K562 (cell line): ENCODE data around the gene TMPRSS6. TPM values are rescaled to one million over a fixed set of nuclear protein-coding genes. Genes with fewer than 3 reads are reported as not detected.

Experiments
- ATF3 ChIP-seq, 2 experiments: fragments of 450-650 bp in 1 of 2; sonication (generic) in 1 of 2; formaldehyde crosslinking in 1 of 2; IDR thresholded peaks in 1 of 2; conservative IDR thresholded peaks in 1 of 2; 2 replicates each; pipeline versions ENCODE4 v1.6.1 to v1.8.1; 2016 to 2023; ENCODE audit warnings: mild to moderate bottlenecking in 2 of 2, moderate library complexity in 2 of 2, inconsistent platforms in 1 of 2, missing genetic modification reagents in 1 of 2
- BACH1 ChIP-seq: fragments of 200-800 bp; sonication (Bioruptor generic); IDR thresholded peaks from 2 replicates; pipeline ENCODE4 v1.6.1; 2016; ENCODE audit warnings: missing genetic modification characterization, missing compliant biosample characterization
- COPS2 ChIP-seq: fragments of 450-650 bp; conservative IDR thresholded peaks from 2 replicates; pipeline ENCODE4 v1.6.1; 2016; ENCODE audit warnings: mild to moderate bottlenecking, moderate library complexity
- CTBP1 ChIP-seq: fragments of 450-650 bp; IDR thresholded peaks from 2 replicates; pipeline ENCODE4 v1.6.1; 2016; ENCODE audit warnings: borderline replicate concordance
- EHMT2 ChIP-seq: fragments of 450-650 bp; IDR thresholded peaks from 2 replicates; pipeline ENCODE4 v1.6.1; 2018; ENCODE audit warnings: antibody characterized with exemption
- ELK3 ChIP-seq: fragments of 450-650 bp; formaldehyde crosslinking; IDR thresholded peaks from 2 replicates; pipeline ENCODE4 v1.4.0; 2020; ENCODE audit warnings: mild to moderate bottlenecking
- FOSL1 ChIP-seq: fragments of 200-800 bp; sonication (Bioruptor generic); conservative IDR thresholded peaks from 2 replicates; pipeline ENCODE4 v1.6.1; 2016; ENCODE audit warnings: missing genetic modification characterization, missing compliant biosample characterization
- KAT8 ChIP-seq: fragments of 450-650 bp; IDR thresholded peaks from 2 replicates; pipeline ENCODE4 v1.6.1; 2016; ENCODE audit warnings: low read depth, mild to moderate bottlenecking
- MECOM ChIP-seq: fragments of 250-450 bp; sonication (Bioruptor Pico); IDR thresholded peaks from 2 replicates; pipeline ENCODE4 v1.8.0; 2022; ENCODE audit warnings: inconsistent platforms
- NONO ChIP-seq, 2 experiments: fragments of 200-400 bp in 1 of 2; fragments of 450-650 bp in 1 of 2; formaldehyde crosslinking in 1 of 2; IDR thresholded peaks; 2 replicates each; pipeline ENCODE4 v1.6.1; 2017; ENCODE audit warnings: low read depth in 2 of 2, mild to moderate bottlenecking in 2 of 2, moderate library complexity in 2 of 2, low read length in 1 of 2
- PATZ1 ChIP-seq: fragments of 250-450 bp; sonication (Bioruptor Pico); IDR thresholded peaks from 2 replicates; pipeline ENCODE4 v1.5.0; 2020; ENCODE audit warnings: mild to moderate bottlenecking, borderline replicate concordance
- POLR2AphosphoS5 ChIP-seq: IDR thresholded peaks from 2 replicates; pipeline ENCODE4 v1.6.1; 2011; ENCODE audit warnings: mild to moderate bottlenecking, low read depth, low read length, moderate library complexity; ENCODE audit not compliant: control insufficient read depth, insufficient read depth
- RBM34 ChIP-seq: fragments of 200-400 bp; formaldehyde crosslinking; IDR thresholded peaks from 2 replicates; pipeline ENCODE4 v1.6.1; 2018; ENCODE audit warnings: low read length, borderline replicate concordance; ENCODE audit not compliant: insufficient read depth
- SMAD4 ChIP-seq: fragments of 250-450 bp; sonication (Bioruptor Pico); conservative IDR thresholded peaks from 2 replicates; pipeline ENCODE4 v1.8.0; 2021; ENCODE audit warnings: inconsistent platforms, mild to moderate bottlenecking, moderate library complexity
- SP1 ChIP-seq: sonication (generic); formaldehyde crosslinking; IDR thresholded peaks from 2 replicates; pipeline ENCODE4 v1.8.1; 2022; ENCODE audit warnings: mild to moderate bottlenecking, missing genetic modification reagents
- TBP ChIP-seq: optimal IDR thresholded peaks from 2 replicates; pipeline ENCODE3; 2011; ENCODE audit warnings: low read depth, low read length, improper control_type of control experiment
- ZNF165 ChIP-seq: fragments of 250-450 bp; sonication (Bioruptor Pico); IDR thresholded peaks from 2 replicates; pipeline ENCODE4 v1.4.0; 2020; ENCODE audit warnings: borderline replicate concordance
- ZNF354B ChIP-seq: fragments of 250-450 bp; sonication (Bioruptor Pico); IDR thresholded peaks from 2 replicates; pipeline ENCODE4 v1.4.0; 2020
- ZNF740 ChIP-seq, 3 experiments: fragments of 200-800 bp in 1 of 3; sonication (Bioruptor generic) in 1 of 3; sonication (generic) in 1 of 3; formaldehyde crosslinking in 1 of 3; IDR thresholded peaks; 2 replicates each; pipeline versions ENCODE4 v1.6.1 to v1.8.0; 2016 to 2022; ENCODE audit warnings: mild to moderate bottlenecking in 2 of 3, missing compliant biosample characterization in 2 of 3, missing genetic modification characterization in 2 of 3, missing genetic modification reagents in 1 of 3
- ZNF766 ChIP-seq: fragments of 200-800 bp; sonication (Bioruptor generic); conservative IDR thresholded peaks from 2 replicates; pipeline ENCODE4 v1.6.1; 2016; ENCODE audit warnings: missing genetic modification characterization, missing compliant biosample characterization
- polyA plus RNA-seq, 8 experiments: library from polyadenylated mRNA; depleted of rRNA in 4 of 8; stranded (reverse) in 5 of 8; unstranded in 3 of 8; fragments of >200 nt; fragmentation: Nextera tagmentation in 2 of 8; fragmentation: Illumina TruSeq in 1 of 8; extraction: Ambion mirVana in 2 of 8; extraction: Trizol in 1 of 8; gene quantifications; 2 replicates each; pipeline versions ENCODE4 v1.2.1 to v1.2.3, GENCODE V29; 2011 to 2014; ENCODE audit warnings: inconsistent platforms in 1 of 8, missing spikeins in 1 of 8
- total RNA-seq, 7 experiments: library from RNA; depleted of rRNA in 6 of 7; stranded (reverse); fragments of >200 nt in 6 of 7; fragmentation: Illumina TruSeq in 2 of 7; extraction: Trizol in 2 of 7; gene quantifications; 2 replicates each; pipeline versions ENCODE4 v1.2.1 to v1.2.3, GENCODE V29; 2011 to 2021; ENCODE audit warnings: low replicate concordance in 1 of 7

The TMPRSS6 gene
- total and polyA plus RNA-seq, 9 of the 15 experiments (the other 6 are each of a cell fraction or from before 2014, with no cell fraction given), result 0.03 TPM; not detected in 8

- TF ChIP-seq ZNF740 (CRISPR knock-in tag; IDR thresholded peaks at IDR 0.05) (no peak), ZNF740 (tag; IDR thresholded peaks at IDR 0.05) (no peak), PATZ1 (CRISPR knock-in tag) (no peak), COPS2 (no peak), EHMT2 (no peak), SP1 (CRISPR knock-in tag) (no peak), ZNF766 (CRISPR knock-in tag) (peak; percentile 41; the same call in 1 of the 2 replicates), TBP (peak; percentile 60), ATF3 (IDR thresholded peaks at IDR 0.05) (no peak), ATF3 (CRISPR knock-in tag; conservative IDR thresholded peaks at IDR 0.05) (no peak), ELK3 (CRISPR knock-in tag) (no peak), NONO (IDR thresholded peaks at IDR 0.05; ENCODE audit: low read depth in 2 of 2, low read length in 1 of 2) (peak in 1 of 2 experiments; percentile 100; a peak in 2 of 4 replicates), POLR2AphosphoS5 (peak; percentile 46; the same call in 1 of the 2 replicates), SMAD4 (0 out of 2 replicates have a peak, but pooled peaks have one; percentile 14), FOSL1 (tag) (no peak), ZNF165 (CRISPR knock-in tag) (no peak), KAT8 (no peak), BACH1 (tag) (no peak), MECOM (CRISPR knock-in tag) (no peak), RBM34 (no peak), ZNF354B (CRISPR knock-in tag) (no peak), CTBP1 (peak; percentile 9; the same call in 1 of the 2 replicates)
These were observed 90.0 kb downstream of the TMPRSS6 start, which contains the start of the genes MPST and TST (continued) for GRCh38 chr22:37019309-37020191.
